ENCODE results near the gene PPL. TPM values are rescaled to one million over a fixed set of nuclear protein-coding genes. Genes with fewer than 3 reads are reported as not detected.

PPL gene
- total and polyA plus RNA-seq, 2 of the 8 experiments (the other 6 are each of a cell fraction or from before 2014, with no cell fraction given): 11.3 to 29.5 TPM

DNA sequence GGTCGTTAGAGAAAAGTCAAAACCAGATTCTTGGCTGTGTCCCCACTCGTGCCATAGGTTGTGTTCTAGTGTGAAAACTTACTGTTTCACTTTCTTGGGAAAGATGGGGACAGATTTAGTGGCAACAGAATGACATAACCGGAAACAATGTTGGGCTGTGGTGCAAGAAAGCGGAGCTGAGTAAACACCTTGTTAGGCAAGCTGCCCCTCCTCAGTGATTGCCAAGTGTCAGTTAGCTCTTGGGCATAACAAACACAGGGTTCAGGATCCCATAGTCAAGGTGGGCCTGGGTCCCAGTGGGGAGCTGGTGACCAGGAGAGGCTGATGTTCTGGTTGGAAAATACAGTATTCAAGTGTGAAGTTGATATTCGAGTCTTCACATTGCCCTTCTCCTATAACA, 74.3 kb downstream of the PPL start (continued):
- TF ChIP-seq MAFK (IDR thresholded peaks at IDR 0.05; ENCODE audit: low read depth, low read length) (no peak), SUZ12 (IDR thresholded peaks at IDR 0.05; ENCODE audit: low read length) (no peak)

Measured in H1 (cell line).